ENCODE data around the gene CBFA2T2. TPM values are rescaled to one million over a fixed set of nuclear protein-coding genes. Genes with fewer than 3 reads are reported as not detected.
A peak's percentile ranks its signal among the peaks of the same experiment; 100 is the strongest.
"Not testable (repeated sequence)": the region's sequence is repeated elsewhere in the genome, so short reads cannot be mapped to it uniquely, and the experiment has no call there.

Gene CBFA2T2
- total RNA-seq, 1 donor from 2014 or later = 9.1 TPM

DNA sequence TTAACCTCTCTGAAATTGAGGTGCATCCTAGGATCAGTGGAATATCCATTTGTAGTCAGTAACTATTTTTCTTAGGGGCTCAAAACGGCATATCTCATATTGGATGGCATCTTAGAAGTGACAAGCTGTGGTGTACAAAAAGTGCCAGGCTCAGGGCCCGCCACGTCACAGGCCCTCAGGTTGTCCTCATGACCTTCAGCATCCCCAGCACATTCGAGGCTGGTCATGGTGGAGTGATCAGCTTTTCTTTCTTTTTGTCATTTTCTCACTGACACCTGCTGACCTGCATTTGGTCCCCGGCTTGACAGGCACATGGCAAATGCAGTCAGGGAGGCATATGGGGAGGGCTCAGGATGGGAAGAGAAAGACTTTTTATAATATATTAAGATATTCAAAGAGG lies 203.4 kb downstream of the CBFA2T2 start:
- ATAC-seq (ENCODE audit: poor library complexity) = no peak
- intact Hi-C loops (cut with DNase I) = no loop called here
- DNase-seq = no peak

DNA sequence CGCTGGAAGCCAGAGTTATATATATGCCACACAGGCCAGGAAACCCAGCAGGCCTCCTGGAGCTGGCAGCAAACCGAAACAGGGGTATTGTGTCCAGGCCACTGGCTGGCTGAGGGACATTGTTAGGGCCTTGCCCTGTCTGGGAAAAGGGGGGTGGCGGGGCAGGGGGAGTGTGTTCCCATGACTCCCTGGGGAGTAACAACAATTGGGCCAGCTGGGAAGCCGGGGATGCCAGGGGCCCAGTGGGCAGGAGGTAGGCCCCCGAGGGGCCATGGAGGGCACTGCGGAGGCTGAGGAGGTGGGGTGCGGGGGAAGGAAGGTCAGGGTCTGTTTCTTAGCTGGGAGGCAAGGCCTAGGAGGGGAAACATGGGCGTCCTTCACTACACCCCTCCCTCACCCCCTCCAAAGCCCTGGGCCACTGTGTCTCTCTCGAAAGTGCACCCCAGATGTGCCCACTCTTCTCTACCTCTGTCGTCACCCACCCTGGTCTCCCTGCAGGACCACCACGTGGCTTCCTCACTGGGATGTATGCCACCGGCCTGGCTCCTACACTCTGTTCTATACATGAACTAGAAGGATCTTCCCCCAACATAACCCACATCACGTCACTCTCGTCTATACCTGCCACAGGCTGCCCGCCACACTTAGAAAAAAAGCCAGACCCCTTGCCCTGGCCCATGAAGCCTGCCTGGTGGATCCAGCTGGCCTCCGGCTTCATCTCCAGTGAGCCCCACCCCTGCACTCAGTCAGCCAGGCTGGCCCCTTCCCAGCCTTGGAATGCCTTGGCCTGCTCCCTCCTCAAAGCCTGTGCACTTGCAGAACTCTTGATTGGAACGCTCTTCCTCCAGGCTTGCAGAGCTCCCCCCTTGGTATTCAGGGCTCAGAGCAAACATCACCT lies 204.1 kb downstream of the CBFA2T2 start:
- ATAC-seq (ENCODE audit: poor library complexity) (peak; percentile 73), DNase-seq (peak; percentile 73)
- intact Hi-C loops (cut with DNase I) = no loop called here

GRCh38 chr20:33694639-33695012 lies 204.7 kb downstream of the CBFA2T2 start:
- ATAC-seq (ENCODE audit: poor library complexity) = no peak
- DNase-seq = no peak
- intact Hi-C loops (cut with DNase I) = no loop called here

DNA sequence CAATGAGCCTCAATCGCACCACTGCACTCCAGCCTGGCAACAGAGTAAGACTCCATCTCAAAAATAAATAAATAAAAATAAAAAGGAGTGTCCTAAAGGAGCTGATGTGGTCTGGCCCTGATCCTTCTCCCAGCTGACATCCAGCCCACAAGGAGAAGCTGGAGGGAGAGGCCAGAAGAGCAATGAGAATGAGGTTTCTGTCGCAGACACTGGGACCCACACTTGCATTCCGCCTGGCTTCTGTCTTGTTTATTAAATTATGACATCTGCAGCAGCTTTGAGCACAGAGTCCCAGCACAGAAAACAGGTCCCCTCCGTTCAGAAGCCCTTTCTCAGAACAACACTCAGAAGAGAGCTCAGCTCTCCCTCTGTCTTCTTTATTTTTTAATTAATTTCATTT lies 206.6 kb downstream of the CBFA2T2 start:
- no peak for DNase-seq
- no peak for ATAC-seq (ENCODE audit: poor library complexity)
- intact Hi-C loops (cut with DNase I) = no loop called here

DNA sequence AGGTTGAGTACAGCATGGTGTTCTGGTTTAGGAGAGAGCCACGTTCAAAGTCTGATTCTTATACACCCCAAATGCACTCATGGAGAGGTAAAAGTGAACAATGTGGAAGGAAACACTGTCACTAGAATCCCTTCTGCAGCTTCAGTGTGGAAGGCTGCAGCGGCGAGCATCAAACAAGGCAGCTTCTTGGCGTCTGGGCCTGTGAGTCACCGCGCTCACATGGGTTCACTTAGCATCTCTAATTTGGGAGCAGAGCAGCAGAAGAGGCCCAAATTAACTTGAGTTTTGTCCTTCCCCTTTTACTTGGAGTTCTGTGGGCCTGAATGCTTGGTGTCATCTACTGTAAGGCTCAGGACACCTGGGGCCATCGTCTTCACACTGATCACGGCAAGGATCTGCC lies 207.2 kb downstream of the CBFA2T2 start:
- DNase-seq (peak; percentile 70), ATAC-seq (ENCODE audit: poor library complexity) (peak; percentile 81)
- intact Hi-C loops (cut with DNase I) = no loop called here

DNA sequence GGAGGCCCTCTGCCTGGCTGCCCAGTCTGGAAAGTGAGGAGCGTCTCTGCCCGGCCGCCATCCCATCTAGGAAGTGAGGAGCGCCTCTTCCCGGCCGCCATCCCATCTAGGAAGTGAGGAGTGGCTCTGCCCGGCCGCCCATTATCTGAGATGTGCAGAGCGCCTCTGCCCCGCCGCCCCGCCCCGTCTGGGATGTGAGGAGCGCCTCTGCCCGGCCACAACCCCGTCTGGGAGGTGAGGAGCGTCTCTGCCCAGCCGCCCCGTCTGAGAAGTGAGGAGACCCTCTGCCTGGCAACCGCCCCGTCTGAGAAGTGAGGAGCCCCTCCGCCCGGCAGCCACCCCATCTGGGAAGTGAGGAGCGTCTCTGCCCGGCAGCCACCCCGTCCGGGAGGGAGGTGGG lies 209.1 kb downstream of the CBFA2T2 start:
- intact Hi-C loops (cut with DNase I); DNase-seq; ATAC-seq (ENCODE audit: poor library complexity): not testable (repeated sequence)

Other genes starting within 250 kb of the CBFA2T2 start
- gene BPIFB1, start 206.9 kb upstream of the CBFA2T2 start, total RNA-seq = not detected
- 19.8 TPM for gene CDK5RAP1, start 88.6 kb upstream of the CBFA2T2 start, total RNA-seq
- gene SNTA1, start 46.3 kb upstream of the CBFA2T2 start, total RNA-seq = 215 TPM
- gene C20orf144, start 172.2 kb downstream of the CBFA2T2 start, total RNA-seq = not detected
- 0.22 TPM for gene ACTL10, start 176.8 kb downstream of the CBFA2T2 start, total RNA-seq
- gene NECAB3, start 184.3 kb downstream of the CBFA2T2 start, total RNA-seq = 69.4 TPM
- gene E2F1, start 196.3 kb downstream of the CBFA2T2 start, total RNA-seq = 1.1 TPM
- 11.7 TPM for gene PXMP4, start 230.2 kb downstream of the CBFA2T2 start, total RNA-seq
- 1.9 TPM for gene ZNF341, start 241.9 kb downstream of the CBFA2T2 start, total RNA-seq

Measured in Right ventricle myocardium superior (tissue), 1 donor.